ENCODE results near the gene PRKD2. TPM values are rescaled to one million over a fixed set of nuclear protein-coding genes. Genes with fewer than 3 reads are reported as not detected.
A peak's percentile ranks its signal among the peaks of the same experiment; 100 is the strongest.

PRKD2 gene
- polyA plus RNA-seq, 3 donors, result 6.5 to 46.9 (median 8.1) TPM

DNA sequence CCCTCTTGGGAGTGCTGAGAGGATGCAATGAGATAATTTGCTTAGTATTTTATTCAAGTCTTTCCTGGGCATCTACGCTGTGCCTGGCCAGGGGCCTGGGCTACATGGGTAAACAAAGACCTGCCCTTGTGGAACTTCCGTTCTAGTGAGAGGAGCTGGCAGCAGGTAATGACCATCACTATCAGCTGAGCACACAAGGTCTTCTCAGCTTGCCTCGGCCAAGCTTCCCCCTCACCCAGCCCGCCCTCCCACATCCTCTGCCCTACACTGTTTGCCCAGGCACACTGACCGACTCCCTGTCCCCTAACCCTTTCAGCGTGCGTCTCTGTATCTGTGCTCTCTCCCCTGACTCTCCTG, 20.4 kb upstream of the PRKD2 start:
- Histone ChIP-seq H3K4me1 (ENCODE audit: control insufficient read depth in 1 of 2, insufficient read depth in 2 of 2, low read length in 2 of 2) (peaks cover 49 to 65% of the 10 kb centered on the region in 2 donors), H2AFZ (ENCODE audit: insufficient read depth, low read depth, low read length, poor library complexity, severe bottlenecking) (no peak overlapping the region), H3K9ac (ENCODE audit: insufficient read depth, low read length, poor library complexity, severe bottlenecking) (no peak overlapping the region), H3K4me3 (replicated peaks in 1 of 3; ENCODE audit: low read depth in 2 of 3, low read length in 3 of 3) (no peak overlapping the region), H3K36me3 (replicated peaks in 1 of 2; ENCODE audit: control insufficient read depth in 1 of 2, insufficient read depth in 2 of 2, low read length in 2 of 2) (peaks cover 38 to 66% of the 10 kb centered on the region in 2 donors), H3K27ac (ENCODE audit: low read depth in 1 of 2, low read length in 2 of 2) (peak overlapping the region in 1 of 2 donors; percentile 62), H3K4me2 (replicated peaks; ENCODE audit: extremely low read depth, low read length, poor library complexity, severe bottlenecking) (no peak overlapping the region), H4K20me1 (ENCODE audit: insufficient read depth, low read length) (peaks cover 63% of the 10 kb centered on the region), H3K9me3 (replicated peaks in 1 of 2; ENCODE audit: control insufficient read depth in 1 of 2, insufficient read depth in 1 of 2, low read length in 2 of 2) (no peaks in the 10 kb centered on the region), H3K27me3 (ENCODE audit: control insufficient read depth in 2 of 2, insufficient read depth in 2 of 2, low read length in 2 of 2) (no peaks in the 10 kb centered on the region), H3K79me2 (ENCODE audit: insufficient read depth, low read length) (peaks cover 63% of the 10 kb centered on the region)
- Mint-ChIP-seq H3K27me3 (ENCODE audit: low read depth in 3 of 3) (peaks cover 0 to 4% (median 1%) of the 10 kb centered on the region in 3 donors), H3K4me1 (peaks cover 65% of the 10 kb centered on the region), H3K36me3 (peaks cover 60 to 74% of the 10 kb centered on the region in 2 donors), H3K4me3 (no peak overlapping the region), H3K9me3 (no peaks in the 10 kb centered on the region), H3K27ac (peak overlapping the region in 5 of 7 donors; percentile 23 to 83 (median 72))
- 100% methylated on average over 6 of the region's 7 CpGs for WGBS (ENCODE audit: insufficient coverage)
- no peak for DNase-seq
- intact Hi-C loops (cut with micrococcal nuclease), result no loop called here
- TF ChIP-seq, protein P1, sequence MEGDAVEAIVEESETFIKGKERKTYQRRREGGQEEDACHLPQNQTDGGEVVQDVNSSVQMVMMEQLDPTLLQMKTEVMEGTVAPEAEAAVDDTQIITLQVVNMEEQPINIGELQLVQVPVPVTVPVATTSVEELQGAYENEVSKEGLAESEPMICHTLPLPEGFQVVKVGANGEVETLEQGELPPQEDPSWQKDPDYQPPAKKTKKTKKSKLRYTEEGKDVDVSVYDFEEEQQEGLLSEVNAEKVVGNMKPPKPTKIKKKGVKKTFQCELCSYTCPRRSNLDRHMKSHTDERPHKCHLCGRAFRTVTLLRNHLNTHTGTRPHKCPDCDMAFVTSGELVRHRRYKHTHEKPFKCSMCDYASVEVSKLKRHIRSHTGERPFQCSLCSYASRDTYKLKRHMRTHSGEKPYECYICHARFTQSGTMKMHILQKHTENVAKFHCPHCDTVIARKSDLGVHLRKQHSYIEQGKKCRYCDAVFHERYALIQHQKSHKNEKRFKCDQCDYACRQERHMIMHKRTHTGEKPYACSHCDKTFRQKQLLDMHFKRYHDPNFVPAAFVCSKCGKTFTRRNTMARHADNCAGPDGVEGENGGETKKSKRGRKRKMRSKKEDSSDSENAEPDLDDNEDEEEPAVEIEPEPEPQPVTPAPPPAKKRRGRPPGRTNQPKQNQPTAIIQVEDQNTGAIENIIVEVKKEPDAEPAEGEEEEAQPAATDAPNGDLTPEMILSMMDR (IDR thresholded peaks at IDR 0.05), result no peak

DNA sequence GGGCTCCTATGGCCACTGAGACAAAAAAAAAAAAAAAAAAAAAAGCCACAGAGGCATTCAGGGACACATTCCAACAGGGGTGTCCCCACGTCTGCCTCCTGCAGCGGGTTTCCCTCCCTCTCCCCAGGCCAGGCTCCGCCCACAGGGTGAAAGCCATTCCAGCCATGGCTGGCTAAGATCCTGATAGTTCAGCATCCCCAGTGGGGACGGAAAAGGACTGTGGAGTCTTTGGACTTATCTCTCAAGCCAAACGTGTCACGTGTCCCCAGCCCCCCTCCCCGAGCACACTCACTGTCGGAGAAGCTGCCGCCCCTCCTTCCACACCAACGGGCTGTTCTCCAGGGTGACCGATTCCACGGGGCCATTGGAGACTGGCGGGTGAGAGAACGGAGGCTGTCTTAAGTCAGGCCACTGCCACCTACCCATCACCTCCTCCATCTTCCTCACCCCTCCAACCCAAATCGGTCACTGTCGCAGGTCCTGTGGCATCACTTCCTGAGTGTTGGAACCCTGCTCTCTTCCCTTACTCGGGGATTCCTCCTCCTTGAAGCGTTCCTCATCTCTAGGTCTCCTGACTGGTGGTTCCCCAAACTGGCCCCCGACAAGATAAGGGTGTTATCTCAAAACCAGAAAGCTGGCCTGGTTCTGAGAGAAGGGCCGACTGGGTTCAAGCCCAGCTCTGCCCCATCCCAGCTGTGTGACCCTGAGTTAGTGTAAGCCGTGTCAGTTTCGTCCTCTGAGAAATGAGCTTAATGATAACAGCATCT, 19.8 kb upstream of the PRKD2 start:
- peaks cover 0 to 4% (median 1%) of the 10 kb centered on the region in 3 donors for H3K27me3 Mint-ChIP-seq (ENCODE audit: low read depth in 3 of 3)
- no peaks in the 10 kb centered on the region for H3K27me3 ChIP-seq (ENCODE audit: control insufficient read depth in 2 of 2, insufficient read depth in 2 of 2, low read length in 2 of 2)
- H3K27ac Mint-ChIP-seq, result peak overlapping the region in 5 of 7 donors; percentile 23 to 79 (median 48)
- DNase-seq, result no peak
- no peak overlapping the region for H3K4me3 ChIP-seq (replicated peaks in 1 of 3; ENCODE audit: low read depth in 2 of 3, low read length in 3 of 3)
- H3K4me1 Mint-ChIP-seq, result peaks cover 65% of the 10 kb centered on the region
- peaks cover 57% of the 10 kb centered on the region for H4K20me1 ChIP-seq (ENCODE audit: insufficient read depth, low read length)
- peaks cover 60% of the 10 kb centered on the region for H3K79me2 ChIP-seq (ENCODE audit: insufficient read depth, low read length)
- no peak overlapping the region for H3K9ac ChIP-seq (ENCODE audit: insufficient read depth, low read length, poor library complexity, severe bottlenecking)
- H3K4me1 ChIP-seq (ENCODE audit: control insufficient read depth in 1 of 2, insufficient read depth in 2 of 2, low read length in 2 of 2), result peaks cover 49 to 65% of the 10 kb centered on the region in 2 donors
- H3K36me3 ChIP-seq (replicated peaks in 1 of 2; ENCODE audit: control insufficient read depth in 1 of 2, insufficient read depth in 2 of 2, low read length in 2 of 2), result peaks cover 38 to 60% of the 10 kb centered on the region in 2 donors
- H3K9me3 Mint-ChIP-seq, result no peaks in the 10 kb centered on the region
- no peak overlapping the region for H3K4me2 ChIP-seq (replicated peaks; ENCODE audit: extremely low read depth, low read length, poor library complexity, severe bottlenecking)
- TF ChIP-seq, protein P1 (IDR thresholded peaks at IDR 0.05), result no peak
- H3K36me3 Mint-ChIP-seq, result peaks cover 59 to 74% of the 10 kb centered on the region in 2 donors
- WGBS (ENCODE audit: insufficient coverage), result 70% methylated on average over 13 of the region's 22 CpGs
- intact Hi-C loops (cut with micrococcal nuclease), result no loop called here
- no peaks in the 10 kb centered on the region for H3K9me3 ChIP-seq (replicated peaks in 1 of 2; ENCODE audit: control insufficient read depth in 1 of 2, insufficient read depth in 1 of 2, low read length in 2 of 2)
- H3K4me3 Mint-ChIP-seq, result no peak overlapping the region
- H2AFZ ChIP-seq (ENCODE audit: insufficient read depth, low read depth, low read length, poor library complexity, severe bottlenecking), result no peak overlapping the region
- peak overlapping the region in 1 of 2 donors; percentile 62 for H3K27ac ChIP-seq (ENCODE audit: low read depth in 1 of 2, low read length in 2 of 2)
